Measurements from ENCODE around the gene UVRAG. TPM values are rescaled to one million over a fixed set of nuclear protein-coding genes. Genes with fewer than 3 reads are reported as not detected.

Gene UVRAG
- total and polyA plus RNA-seq, 7 donors = 6.2 to 16.8 (median 13.6) TPM

DNA sequence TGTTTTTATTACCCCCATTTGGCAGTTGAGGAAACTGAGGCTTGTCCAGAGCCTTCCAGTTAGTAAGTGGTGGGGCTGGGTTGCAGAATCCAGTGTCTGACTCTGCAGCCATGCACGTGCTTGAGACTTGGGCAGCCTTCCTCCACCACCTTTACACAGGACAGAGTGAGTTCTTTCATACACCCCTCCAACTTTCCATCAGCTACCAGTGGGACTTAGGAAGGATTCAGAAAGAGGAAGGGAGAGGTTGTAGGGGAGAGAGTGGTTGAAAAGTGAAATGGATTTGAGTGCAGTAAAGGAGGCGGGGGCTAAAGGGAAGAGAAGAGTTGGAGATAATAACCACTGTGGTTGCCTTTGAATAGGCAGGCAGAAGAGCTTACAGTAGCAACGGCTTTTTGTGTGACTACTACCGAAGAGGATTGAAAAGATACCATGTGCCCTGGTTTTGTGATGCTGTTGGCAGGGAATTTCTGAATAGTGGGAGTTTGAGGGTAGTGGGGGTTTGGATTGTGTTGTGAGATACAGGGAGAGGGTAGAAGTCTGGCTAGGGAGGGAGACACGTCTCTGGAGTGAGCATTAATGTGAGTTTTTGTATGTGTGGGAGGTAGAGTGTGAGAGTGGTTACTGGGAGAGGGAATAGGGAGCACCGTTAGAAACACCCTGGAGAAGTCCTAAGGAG is 1.7 kb downstream of the UVRAG start:
- no peak for DNase-seq
- no peaks in the 10 kb centered on the region for H3K36me3 ChIP-seq (ENCODE audit: insufficient read depth in 1 of 2, low read depth in 1 of 2)
- no peaks in the 10 kb centered on the region for H3K9me3 ChIP-seq
- no peak overlapping the region for H3K27ac ChIP-seq
- H3K4me1 ChIP-seq = peaks cover 23% of the 10 kb centered on the region
- peak overlapping the region; percentile 97 for H3K4me3 ChIP-seq
- 29 to 40% (median 32%) methylated on average over 6 of the region's 6 CpGs for WGBS, 3 donors
- no peak for ATAC-seq
- no peaks in the 10 kb centered on the region for H3K27me3 ChIP-seq (ENCODE audit: insufficient read depth in 3 of 3, low read length in 2 of 3)
- TF ChIP-seq, protein P1, sequence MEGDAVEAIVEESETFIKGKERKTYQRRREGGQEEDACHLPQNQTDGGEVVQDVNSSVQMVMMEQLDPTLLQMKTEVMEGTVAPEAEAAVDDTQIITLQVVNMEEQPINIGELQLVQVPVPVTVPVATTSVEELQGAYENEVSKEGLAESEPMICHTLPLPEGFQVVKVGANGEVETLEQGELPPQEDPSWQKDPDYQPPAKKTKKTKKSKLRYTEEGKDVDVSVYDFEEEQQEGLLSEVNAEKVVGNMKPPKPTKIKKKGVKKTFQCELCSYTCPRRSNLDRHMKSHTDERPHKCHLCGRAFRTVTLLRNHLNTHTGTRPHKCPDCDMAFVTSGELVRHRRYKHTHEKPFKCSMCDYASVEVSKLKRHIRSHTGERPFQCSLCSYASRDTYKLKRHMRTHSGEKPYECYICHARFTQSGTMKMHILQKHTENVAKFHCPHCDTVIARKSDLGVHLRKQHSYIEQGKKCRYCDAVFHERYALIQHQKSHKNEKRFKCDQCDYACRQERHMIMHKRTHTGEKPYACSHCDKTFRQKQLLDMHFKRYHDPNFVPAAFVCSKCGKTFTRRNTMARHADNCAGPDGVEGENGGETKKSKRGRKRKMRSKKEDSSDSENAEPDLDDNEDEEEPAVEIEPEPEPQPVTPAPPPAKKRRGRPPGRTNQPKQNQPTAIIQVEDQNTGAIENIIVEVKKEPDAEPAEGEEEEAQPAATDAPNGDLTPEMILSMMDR (IDR thresholded peaks at IDR 0.05) = no peak
- intact Hi-C loops (cut with DNase I) = no loop called here

DNA sequence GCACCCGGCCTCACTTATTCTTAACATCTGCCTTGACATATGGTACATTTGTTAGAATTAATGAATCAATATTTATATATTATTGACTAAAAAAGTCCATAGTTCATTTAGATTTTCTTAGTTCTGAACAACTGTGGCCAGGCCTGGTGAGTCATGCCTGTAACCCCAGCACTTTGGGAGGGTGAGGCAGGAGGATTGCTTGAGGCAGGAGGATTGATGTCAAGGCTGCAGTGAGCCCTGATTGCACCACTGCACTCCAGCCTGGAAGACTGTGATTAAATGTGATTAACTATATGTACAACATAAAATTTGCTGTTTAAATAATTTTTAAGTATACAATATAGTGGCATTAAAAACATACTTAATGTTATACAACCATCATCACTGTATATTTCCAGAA is 5.6 kb downstream of the UVRAG start:
- H3K27ac ChIP-seq = no peak overlapping the region
- whole genome bisulfite sequencing, 3 donors = 97 to 100% (median 97%) methylated on average over 1 of the region's 1 CpG
- peak in 1 of 4 donors; percentile 53 for ATAC-seq
- no peak overlapping the region for H3K4me3 ChIP-seq
- H3K9me3 ChIP-seq = no peaks in the 10 kb centered on the region
- no peaks in the 10 kb centered on the region for H3K36me3 ChIP-seq (ENCODE audit: insufficient read depth in 1 of 2, low read depth in 1 of 2)
- DNase-seq = no peak
- H3K4me1 ChIP-seq = peaks cover 26% of the 10 kb centered on the region
- intact Hi-C loops (cut with DNase I) = no loop called here
- TF ChIP-seq, protein P1 (IDR thresholded peaks at IDR 0.05) = no peak
- H3K27me3 ChIP-seq (ENCODE audit: insufficient read depth in 3 of 3, low read length in 2 of 3) = no peaks in the 10 kb centered on the region

DNA sequence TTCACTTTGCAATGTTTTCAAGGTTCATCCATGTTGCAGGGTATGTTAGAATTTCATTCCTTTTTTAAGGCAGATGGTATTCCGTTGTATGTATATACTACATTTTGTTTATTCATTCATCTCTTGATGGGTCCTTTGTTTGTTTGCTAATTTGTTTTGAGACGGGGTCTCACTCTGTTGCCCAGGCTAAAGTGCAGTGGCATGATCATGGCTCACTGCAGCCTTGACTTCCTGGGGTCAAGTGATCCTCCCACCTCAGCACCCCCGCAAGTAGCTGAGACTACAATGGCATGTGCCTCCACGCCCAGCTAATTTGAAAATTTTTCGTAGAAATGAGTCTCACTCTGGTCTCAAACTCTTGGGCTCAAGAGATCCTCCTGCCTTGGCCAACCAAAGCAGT is 6.2 kb downstream of the UVRAG start:
- TF ChIP-seq, protein P1 (IDR thresholded peaks at IDR 0.05) = no peak

DNA sequence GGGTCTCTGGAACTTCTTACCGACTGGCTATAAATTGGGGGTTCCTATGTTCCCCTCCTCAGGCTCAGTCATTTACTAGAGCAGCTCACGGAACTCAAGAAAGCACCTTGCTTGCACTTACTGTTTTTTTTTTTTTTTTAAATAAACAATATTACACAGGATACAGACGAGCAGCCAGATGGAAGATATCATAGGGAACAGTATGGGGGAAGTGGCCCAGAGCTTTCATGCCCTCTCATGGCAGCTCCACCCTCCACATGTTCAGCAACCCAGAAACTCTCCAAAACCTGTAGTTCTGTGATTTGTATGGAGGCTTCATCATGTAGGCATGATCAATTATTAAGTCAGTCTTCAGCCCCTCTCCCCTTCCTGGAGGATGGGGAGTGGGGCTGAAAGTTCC is 7.5 kb downstream of the UVRAG start:
- no peaks in the 10 kb centered on the region for H3K36me3 ChIP-seq (ENCODE audit: insufficient read depth in 1 of 2, low read depth in 1 of 2)
- TF ChIP-seq, protein P1 (IDR thresholded peaks at IDR 0.05) = no peak
- no peak for DNase-seq
- no peaks in the 10 kb centered on the region for H3K9me3 ChIP-seq
- H3K4me3 ChIP-seq = no peak overlapping the region
- no peak overlapping the region for H3K27ac ChIP-seq
- intact Hi-C loops (cut with DNase I) = no loop called here
- peaks cover 14% of the 10 kb centered on the region for H3K4me1 ChIP-seq
- ATAC-seq = no peak
- H3K27me3 ChIP-seq (ENCODE audit: insufficient read depth in 3 of 3, low read length in 2 of 3) = no peaks in the 10 kb centered on the region
- WGBS, 3 donors = 66 to 71% (median 68%) methylated on average over 3 of the region's 3 CpGs

More for the DNA sequence above, 6.2 kb downstream of the UVRAG start:
- peaks cover 23% of the 10 kb centered on the region for H3K4me1 ChIP-seq
- no peaks in the 10 kb centered on the region for H3K27me3 ChIP-seq (ENCODE audit: insufficient read depth in 3 of 3, low read length in 2 of 3)
- ATAC-seq = no peak
- no peaks in the 10 kb centered on the region for H3K9me3 ChIP-seq
- WGBS, 3 donors = 95 to 99% (median 96%) methylated on average over 5 of the region's 5 CpGs
- no peak overlapping the region for H3K4me3 ChIP-seq
- H3K27ac ChIP-seq = no peak overlapping the region
- intact Hi-C loops (cut with DNase I) = no loop called here
- H3K36me3 ChIP-seq (ENCODE audit: insufficient read depth in 1 of 2, low read depth in 1 of 2) = no peaks in the 10 kb centered on the region
- DNase-seq = no peak

DNA sequence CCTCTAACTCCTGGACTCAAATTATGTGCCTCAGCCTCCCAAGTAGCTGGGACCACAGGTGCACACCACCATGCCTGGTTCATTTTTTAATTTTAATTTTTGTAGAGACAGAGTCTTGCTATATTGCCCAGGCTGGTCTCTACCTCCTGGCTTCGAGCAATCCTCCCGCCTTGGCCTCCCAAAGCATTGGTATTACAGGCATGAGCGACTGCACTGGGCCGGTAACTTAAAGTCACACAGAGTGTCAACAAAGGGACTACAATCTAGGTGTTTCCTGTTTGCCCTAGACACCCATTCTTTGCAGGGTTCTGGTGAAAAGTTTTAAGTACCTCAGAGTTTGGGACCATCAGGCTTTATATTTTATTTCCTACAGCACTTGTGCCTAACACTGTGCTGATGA is 8.4 kb downstream of the UVRAG start:
- TF ChIP-seq, protein P1 (IDR thresholded peaks at IDR 0.05) = no peak
- Histone ChIP-seq H3K36me3 (ENCODE audit: insufficient read depth in 1 of 2, low read depth in 1 of 2) (no peaks in the 10 kb centered on the region), H3K4me3 (no peak overlapping the region), H3K4me1 (peaks cover 18% of the 10 kb centered on the region), H3K27ac (no peak overlapping the region), H3K9me3 (no peaks in the 10 kb centered on the region), H3K27me3 (ENCODE audit: insufficient read depth in 3 of 3, low read length in 2 of 3) (no peaks in the 10 kb centered on the region)
- WGBS, 3 donors = 86 to 96% (median 87%) methylated on average over 4 of the region's 4 CpGs
- intact Hi-C loops (cut with DNase I) = no loop called here
- DNase-seq (no peak), ATAC-seq (no peak)
